ENCODE results near the gene MID1IP1.

DNA sequence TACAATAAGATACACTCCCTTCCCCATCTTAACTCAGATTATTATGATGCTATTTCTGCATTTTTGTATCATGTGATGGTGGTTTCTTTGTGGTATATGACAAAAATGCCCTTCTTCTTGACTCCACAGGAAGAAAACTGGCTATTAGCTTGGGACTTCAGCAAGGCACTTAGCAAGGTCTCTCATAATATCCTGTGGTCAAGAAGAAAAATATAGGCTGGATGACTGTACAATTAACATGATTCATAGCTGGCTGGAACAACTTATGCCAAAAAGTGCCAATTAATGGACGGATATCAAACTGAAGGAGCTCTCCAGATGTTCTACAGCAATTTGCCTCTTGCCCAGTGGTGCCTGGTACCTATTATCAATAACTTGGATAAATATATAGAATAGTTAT, 2.3 kb upstream of the MID1IP1 start:
- TF ChIP-seq, protein P1, sequence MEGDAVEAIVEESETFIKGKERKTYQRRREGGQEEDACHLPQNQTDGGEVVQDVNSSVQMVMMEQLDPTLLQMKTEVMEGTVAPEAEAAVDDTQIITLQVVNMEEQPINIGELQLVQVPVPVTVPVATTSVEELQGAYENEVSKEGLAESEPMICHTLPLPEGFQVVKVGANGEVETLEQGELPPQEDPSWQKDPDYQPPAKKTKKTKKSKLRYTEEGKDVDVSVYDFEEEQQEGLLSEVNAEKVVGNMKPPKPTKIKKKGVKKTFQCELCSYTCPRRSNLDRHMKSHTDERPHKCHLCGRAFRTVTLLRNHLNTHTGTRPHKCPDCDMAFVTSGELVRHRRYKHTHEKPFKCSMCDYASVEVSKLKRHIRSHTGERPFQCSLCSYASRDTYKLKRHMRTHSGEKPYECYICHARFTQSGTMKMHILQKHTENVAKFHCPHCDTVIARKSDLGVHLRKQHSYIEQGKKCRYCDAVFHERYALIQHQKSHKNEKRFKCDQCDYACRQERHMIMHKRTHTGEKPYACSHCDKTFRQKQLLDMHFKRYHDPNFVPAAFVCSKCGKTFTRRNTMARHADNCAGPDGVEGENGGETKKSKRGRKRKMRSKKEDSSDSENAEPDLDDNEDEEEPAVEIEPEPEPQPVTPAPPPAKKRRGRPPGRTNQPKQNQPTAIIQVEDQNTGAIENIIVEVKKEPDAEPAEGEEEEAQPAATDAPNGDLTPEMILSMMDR (conservative IDR thresholded peaks at IDR 0.05; ENCODE audit: low read length) = no peak
- TF ChIP-seq EZH2phosphoT487 (IDR thresholded peaks at IDR 0.05; ENCODE audit: borderline replicate concordance, low read depth, low read length) = no peak

Data from OCI-LY7 (cell line).